WI38 (cell line): ENCODE results near the gene GLP2R.

Experiments used
- H3K4me3 ChIP-seq: 2 replicates; pipeline ENCODE4 v1.5.1; 2011; ENCODE audit warnings: low read depth, mild to moderate bottlenecking, control low read depth, low read length
- CTCF ChIP-seq: IDR thresholded peaks from 2 replicates; pipeline ENCODE4 v1.5.1; 2012; ENCODE audit warnings: low read depth, mild to moderate bottlenecking, control low read depth, low read length

The GLP2R gene

DNA sequence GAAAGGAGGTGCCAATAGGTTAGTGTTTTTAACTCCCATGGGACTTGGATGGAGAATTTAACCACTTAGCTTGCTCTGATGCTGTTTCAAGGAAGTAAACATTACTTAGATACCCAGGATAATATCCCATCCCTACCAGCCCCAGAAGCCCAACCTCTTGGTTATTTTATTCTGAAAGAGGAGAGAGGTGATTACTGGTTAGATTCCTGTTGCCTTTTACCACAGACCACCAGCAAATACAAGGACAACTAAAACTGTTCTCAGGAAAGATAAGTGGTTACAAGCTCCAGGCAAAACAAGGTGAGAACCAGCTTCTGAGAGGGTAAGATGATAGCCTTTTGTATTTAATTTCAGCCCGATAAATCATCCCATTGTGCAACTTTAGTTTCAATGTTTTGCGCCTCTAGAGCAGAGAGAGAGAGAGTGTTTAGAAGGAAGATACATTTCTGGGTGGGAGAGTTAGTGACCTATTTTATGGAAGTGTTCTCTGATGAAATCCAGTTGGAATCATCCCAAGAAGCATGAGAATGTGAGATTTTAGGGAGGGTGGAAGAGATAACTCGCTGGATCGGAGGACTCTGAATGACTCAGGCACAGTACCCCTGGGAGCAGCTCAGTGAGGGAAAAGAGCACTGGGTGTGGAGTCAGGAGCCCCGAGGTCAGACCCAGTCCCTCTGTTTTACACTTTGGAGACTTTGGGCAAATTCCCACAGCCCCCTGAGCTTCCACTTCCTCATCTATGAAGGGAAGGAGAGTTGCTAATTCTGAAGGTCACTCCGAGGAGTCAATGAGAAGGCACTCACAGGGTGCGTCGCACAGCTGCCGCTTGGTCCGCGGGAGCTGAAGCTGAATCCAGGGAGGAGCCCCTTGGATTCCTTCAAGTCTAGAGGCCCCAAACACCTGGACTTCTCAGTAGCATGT, 12.1 kb downstream of the GLP2R start:
- TF ChIP-seq CTCF = no peak
- no peak overlapping the region for H3K4me3 ChIP-seq

- no peak for TF ChIP-seq CTCF
- no peak overlapping the region for H3K4me3 ChIP-seq
Measured at GRCh38 chr17:9839433-9839832, 13.7 kb downstream of the GLP2R start.

DNA sequence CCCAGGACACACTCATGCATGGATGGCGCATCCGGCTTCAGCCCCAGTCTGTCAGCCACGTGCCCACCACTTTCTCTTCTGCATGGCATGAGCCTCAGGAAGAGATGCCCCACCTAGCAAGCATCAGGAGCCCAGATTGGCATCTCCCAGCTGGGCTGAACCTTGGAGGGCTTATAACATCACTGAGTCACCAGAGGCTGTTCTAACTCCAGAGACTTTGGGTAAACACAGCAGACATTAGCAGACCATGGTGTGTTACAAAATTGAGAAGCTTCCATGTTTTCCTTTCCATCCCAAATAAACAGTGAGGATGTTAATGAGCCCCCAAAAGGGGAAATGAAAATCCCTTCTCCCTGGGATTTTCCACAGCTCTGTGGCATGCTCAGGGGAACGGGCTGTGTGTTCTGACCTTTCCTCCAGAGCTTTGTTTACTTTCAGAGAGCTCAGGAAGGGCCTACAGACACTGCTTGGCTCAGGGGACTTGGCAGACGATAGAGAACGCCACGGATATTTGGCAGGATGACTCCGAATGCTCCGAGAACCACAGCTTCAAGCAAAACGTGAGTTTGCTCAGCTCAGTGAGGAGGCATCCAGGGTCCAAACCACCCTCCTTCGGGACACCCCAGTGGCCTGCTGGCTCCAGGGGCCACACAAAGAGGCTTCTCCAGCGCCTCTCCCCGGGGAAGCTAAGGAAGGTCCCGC, 16.5 kb downstream of the GLP2R start:
- TF ChIP-seq CTCF = no peak
- H3K4me3 ChIP-seq = no peak overlapping the region

GRCh38 chr17:9843152-9844010, 17.7 kb downstream of the GLP2R start:
- H3K4me3 ChIP-seq = no peak overlapping the region
- TF ChIP-seq CTCF = no peak

GRCh38 chr17:9844153-9844552, 18.4 kb downstream of the GLP2R start:
- H3K4me3 ChIP-seq = no peak overlapping the region
- no peak for TF ChIP-seq CTCF

DNA sequence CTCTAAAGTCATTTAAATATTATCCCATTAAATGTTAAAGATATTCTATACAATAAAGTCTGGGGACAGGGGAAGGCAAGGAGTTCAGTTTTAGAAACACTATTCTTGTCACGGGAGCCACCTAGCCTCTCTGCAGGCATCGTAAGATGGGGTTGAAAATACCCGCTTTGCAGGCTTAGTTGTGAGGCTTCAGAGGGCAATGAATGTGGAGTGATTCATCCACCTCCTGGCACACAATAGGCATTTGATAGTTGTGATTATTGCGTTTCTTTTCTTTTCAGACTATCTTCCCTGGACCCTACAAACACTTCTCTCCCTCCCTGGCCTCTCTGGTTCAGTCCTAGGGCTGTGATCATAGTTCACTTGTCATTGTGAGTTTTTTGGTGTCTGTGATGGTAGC, 19.6 kb downstream of the GLP2R start:
- no peak overlapping the region for H3K4me3 ChIP-seq

More for the DNA sequence above, 19.6 kb downstream of the GLP2R start:
- no peak for TF ChIP-seq CTCF
